Measurements from ENCODE around the gene TCEAL9.

TCEAL9 gene

GRCh38 chrX:103372886-103373285 is 16.6 kb downstream of the TCEAL9 start:
- H3K4me3 ChIP-seq (ENCODE audit: low read depth, low read length) = no peak overlapping the region
- DNase-seq (ENCODE audit: low read depth, low spot score) = no peak
- in situ Hi-C loops (cut with HindIII; ENCODE audit: low sequenced_read_pairs) = no loop called here
- TF ChIP-seq CTCF (IDR thresholded peaks at IDR 0.05; ENCODE audit: low read depth, low read length) = no peak

GRCh38 chrX:103373581-103373980 is 17.3 kb downstream of the TCEAL9 start:
- no peak overlapping the region for H3K4me3 ChIP-seq (ENCODE audit: low read depth, low read length)
- in situ Hi-C loops (cut with HindIII; ENCODE audit: low sequenced_read_pairs) = no loop called here
- TF ChIP-seq CTCF (IDR thresholded peaks at IDR 0.05; ENCODE audit: low read depth, low read length) = no peak
- no peak for DNase-seq (ENCODE audit: low read depth, low spot score)

GRCh38 chrX:103376118-103376978 is 20.0 kb downstream of the TCEAL9 start, which contains the start of gene BEX3:
TSS of gene BEX3 (plus strand) at chrX:103376538. CDS start at chrX:103377522, 984 bp downstream.
- no peak for TF ChIP-seq CTCF (IDR thresholded peaks at IDR 0.05; ENCODE audit: low read depth, low read length)
- in situ Hi-C loops (cut with HindIII; ENCODE audit: low sequenced_read_pairs) = no loop called here
- peak; percentile 52 for DNase-seq (ENCODE audit: low read depth, low spot score)
- peak within 1 kb of the TSS; percentile 73 for H3K4me3 ChIP-seq (ENCODE audit: low read depth, low read length)

- in situ Hi-C loops (cut with HindIII; ENCODE audit: low sequenced_read_pairs) = no loop called here
- peak overlapping the region; percentile 73 for H3K4me3 ChIP-seq (ENCODE audit: low read depth, low read length)
- DNase-seq (ENCODE audit: low read depth, low spot score) = no peak
- TF ChIP-seq CTCF (IDR thresholded peaks at IDR 0.05; ENCODE audit: low read depth, low read length) = no peak
Observed at GRCh38 chrX:103376979-103377324, 20.6 kb downstream of the TCEAL9 start.

- no peak overlapping the region for H3K4me3 ChIP-seq (ENCODE audit: low read depth, low read length)
- in situ Hi-C loops (cut with HindIII; ENCODE audit: low sequenced_read_pairs) = no loop called here
- DNase-seq (ENCODE audit: low read depth, low spot score) = no peak
- TF ChIP-seq CTCF (IDR thresholded peaks at IDR 0.05; ENCODE audit: low read depth, low read length) = no peak
Observed at GRCh38 chrX:103378990-103379389, 22.7 kb downstream of the TCEAL9 start.

GRCh38 chrX:103382877-103383276 is 26.6 kb downstream of the TCEAL9 start:
- TF ChIP-seq CTCF (IDR thresholded peaks at IDR 0.05; ENCODE audit: low read depth, low read length) = no peak
- in situ Hi-C loops (cut with HindIII; ENCODE audit: low sequenced_read_pairs) = no loop called here
- DNase-seq (ENCODE audit: low read depth, low spot score) = no peak
- H3K4me3 ChIP-seq (ENCODE audit: low read depth, low read length) = no peak overlapping the region
